ENCODE data around the gene GATA5.

GATA5 gene

DNA sequence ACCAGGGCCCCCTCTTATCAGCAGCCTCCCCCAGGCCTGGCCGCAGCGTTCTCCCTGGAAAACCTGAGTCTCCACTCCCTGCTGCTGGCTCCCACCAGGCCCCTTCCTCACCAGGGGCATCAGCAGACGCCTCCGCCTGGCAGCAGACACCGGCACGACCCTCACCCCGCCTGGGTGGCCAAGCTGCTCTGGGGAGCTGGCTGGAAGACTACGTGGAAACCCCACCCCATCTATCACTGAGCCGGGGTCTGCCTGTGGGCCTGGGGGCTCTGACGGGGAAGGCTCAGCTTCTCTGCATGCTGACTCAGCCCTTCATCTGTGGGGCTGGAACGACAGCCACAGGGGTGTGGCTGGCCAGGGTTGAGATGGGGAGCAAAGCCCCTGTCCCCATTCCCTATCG lies 29.3 kb downstream of the GATA5 start:
- in situ Hi-C loops (cut with HindIII; ENCODE audit: low sequenced_read_pairs), result no loop called here
- H3K4me3 ChIP-seq (ENCODE audit: low read depth, low read length), result no peak overlapping the region
- DNase-seq (ENCODE audit: low read depth, low spot score), result no peak
- TF ChIP-seq, protein P1, sequence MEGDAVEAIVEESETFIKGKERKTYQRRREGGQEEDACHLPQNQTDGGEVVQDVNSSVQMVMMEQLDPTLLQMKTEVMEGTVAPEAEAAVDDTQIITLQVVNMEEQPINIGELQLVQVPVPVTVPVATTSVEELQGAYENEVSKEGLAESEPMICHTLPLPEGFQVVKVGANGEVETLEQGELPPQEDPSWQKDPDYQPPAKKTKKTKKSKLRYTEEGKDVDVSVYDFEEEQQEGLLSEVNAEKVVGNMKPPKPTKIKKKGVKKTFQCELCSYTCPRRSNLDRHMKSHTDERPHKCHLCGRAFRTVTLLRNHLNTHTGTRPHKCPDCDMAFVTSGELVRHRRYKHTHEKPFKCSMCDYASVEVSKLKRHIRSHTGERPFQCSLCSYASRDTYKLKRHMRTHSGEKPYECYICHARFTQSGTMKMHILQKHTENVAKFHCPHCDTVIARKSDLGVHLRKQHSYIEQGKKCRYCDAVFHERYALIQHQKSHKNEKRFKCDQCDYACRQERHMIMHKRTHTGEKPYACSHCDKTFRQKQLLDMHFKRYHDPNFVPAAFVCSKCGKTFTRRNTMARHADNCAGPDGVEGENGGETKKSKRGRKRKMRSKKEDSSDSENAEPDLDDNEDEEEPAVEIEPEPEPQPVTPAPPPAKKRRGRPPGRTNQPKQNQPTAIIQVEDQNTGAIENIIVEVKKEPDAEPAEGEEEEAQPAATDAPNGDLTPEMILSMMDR (IDR thresholded peaks at IDR 0.05; ENCODE audit: low read depth, low read length), result no peak

DNA sequence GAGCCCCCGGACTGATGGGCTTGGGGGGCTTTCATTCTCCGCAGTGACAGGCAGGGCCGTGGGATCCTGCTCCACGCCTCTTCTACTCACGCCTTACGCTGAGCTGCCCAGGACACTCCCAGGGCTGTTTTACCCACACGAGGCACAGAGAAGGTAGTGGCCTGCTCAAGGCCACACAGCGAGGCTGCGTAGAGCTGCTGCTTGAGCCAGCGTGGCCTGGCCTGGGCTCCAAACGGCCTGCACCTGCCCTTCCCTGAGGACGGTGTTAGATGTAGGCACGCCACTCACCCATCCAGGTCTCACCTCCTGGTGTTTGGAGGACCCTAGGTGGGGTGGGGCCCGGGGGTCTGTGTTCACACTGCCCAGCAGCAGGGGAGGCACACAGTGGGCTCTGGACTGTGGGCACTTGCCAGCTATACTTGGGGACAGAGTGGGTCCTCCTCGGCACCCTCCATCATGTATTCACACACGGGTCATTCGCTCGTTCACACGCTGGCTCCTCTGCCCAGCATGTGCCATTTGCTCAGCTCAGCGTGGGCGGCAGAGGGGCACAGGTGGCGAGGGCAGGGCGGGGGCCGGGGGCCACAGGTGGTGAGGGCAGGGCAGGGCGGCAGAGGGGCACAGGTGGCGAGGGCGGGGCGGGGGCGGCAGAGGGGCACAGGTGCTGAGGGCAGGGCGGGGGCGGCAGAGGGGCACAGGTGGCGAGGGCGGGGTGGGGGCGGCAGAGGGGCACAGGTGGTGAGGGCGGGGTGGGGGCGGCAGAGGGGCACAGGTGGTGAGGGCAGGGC lies 30.0 kb downstream of the GATA5 start:
- DNase-seq (ENCODE audit: low read depth, low spot score), result no peak
- in situ Hi-C loops (cut with HindIII; ENCODE audit: low sequenced_read_pairs), result no loop called here
- H3K4me3 ChIP-seq (ENCODE audit: low read depth, low read length), result no peak overlapping the region
- TF ChIP-seq, protein P1 (IDR thresholded peaks at IDR 0.05; ENCODE audit: low read depth, low read length), result no peak

DNA sequence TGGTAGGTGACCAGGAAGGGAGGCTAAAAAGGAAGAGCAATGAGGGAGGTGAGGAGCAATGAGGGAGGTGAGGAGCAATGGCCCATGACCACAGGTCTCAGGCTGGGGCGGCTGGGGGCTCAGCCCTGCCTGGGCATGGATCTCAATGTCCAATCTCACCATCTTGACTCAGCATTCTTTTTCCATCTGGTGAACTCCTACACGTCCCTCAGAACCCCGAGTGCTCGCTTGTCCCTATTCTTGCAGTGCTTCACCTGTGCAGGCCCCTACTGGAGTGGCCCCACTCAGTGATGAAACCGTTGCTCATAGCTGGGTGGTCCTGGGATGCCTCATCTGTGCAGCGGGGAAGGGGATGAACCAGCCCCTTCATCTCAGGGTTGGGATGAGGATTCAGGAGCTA lies 31.5 kb downstream of the GATA5 start:
- DNase-seq (ENCODE audit: low read depth, low spot score), result no peak
- no peak overlapping the region for H3K4me3 ChIP-seq (ENCODE audit: low read depth, low read length)
- in situ Hi-C loops (cut with HindIII; ENCODE audit: low sequenced_read_pairs), result no loop called here
- TF ChIP-seq, protein P1 (IDR thresholded peaks at IDR 0.05; ENCODE audit: low read depth, low read length), result no peak

DNA sequence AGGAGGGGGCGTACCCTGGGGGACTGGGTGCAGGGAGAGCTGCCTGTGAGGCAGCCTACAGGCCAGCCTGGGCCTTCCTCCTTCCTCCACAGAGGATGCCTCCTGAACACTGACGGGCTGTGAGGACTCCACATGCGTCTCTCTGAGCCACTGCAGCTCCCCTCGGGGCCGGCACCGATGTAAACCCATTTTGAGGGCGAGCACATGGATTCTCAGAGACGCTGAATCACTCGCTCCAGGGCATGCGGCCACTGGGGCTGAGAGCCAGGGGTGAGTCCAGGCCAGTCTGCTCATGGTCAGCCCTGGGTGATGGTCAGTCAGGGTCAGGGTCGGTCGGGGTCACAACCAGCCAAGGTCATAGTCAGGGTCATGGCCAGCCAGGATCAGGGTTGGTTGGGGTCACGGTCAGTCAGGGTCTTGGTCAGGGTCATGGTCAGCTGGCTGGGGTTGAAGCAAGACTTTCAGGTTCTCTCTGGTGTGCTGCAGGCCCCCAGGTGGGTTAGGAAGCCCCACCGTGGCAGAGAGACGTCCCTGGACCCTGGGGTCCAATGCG lies 33.7 kb downstream of the GATA5 start:
- DNase-seq (ENCODE audit: low read depth, low spot score), result no peak
- in situ Hi-C loops (cut with HindIII; ENCODE audit: low sequenced_read_pairs), result no loop called here
- no peak overlapping the region for H3K4me3 ChIP-seq (ENCODE audit: low read depth, low read length)
- TF ChIP-seq, protein P1 (IDR thresholded peaks at IDR 0.05; ENCODE audit: low read depth, low read length), result no peak

DNA sequence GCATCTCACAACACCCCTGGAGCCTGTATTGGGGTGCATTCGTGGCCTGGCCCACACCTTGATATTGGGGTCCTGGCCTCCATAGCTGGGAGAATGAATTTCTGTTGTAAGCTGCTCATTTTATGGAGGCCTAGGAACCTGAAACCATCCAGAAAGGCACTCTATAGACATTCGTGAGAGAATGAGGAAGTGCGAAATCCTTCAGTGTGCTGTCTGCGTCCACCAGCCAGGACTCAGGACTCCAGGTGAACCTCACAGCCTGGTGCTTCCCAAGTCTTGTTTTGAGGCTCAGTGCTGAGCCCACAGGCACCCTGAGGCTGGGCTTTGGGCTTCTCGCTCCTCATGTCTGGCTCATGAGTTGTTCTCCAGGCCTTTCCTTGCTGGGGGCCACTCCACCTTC lies 36.6 kb downstream of the GATA5 start:
- H3K4me3 ChIP-seq (ENCODE audit: low read depth, low read length), result no peak overlapping the region
- in situ Hi-C loops (cut with HindIII; ENCODE audit: low sequenced_read_pairs), result no loop called here
- no peak for DNase-seq (ENCODE audit: low read depth, low spot score)
- TF ChIP-seq, protein P1 (IDR thresholded peaks at IDR 0.05; ENCODE audit: low read depth, low read length), result no peak

DNA sequence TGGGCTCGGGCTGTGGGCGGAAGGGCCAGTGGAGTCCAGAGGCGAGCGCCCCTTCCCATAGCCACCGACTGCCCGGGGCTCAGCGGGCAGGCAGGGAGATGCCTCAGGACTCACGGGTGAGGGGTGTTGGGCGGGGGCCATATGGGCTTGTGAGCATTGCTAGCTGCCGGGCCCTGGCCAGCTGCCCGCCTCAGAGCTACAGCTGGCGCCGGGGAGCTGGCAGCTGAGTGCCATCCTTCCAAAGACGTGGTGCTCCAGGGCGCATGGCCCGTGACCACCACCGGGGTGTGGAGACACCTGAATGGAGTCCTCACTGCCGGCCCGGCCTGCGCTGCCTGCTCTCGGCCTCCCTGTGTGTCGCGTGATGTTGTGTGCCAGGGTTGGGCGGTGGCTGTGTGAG lies 37.9 kb downstream of the GATA5 start:
- no peak for DNase-seq (ENCODE audit: low read depth, low spot score)
- in situ Hi-C loops (cut with HindIII; ENCODE audit: low sequenced_read_pairs), result no loop called here
- TF ChIP-seq, protein P1 (IDR thresholded peaks at IDR 0.05; ENCODE audit: low read depth, low read length), result no peak
- no peak overlapping the region for H3K4me3 ChIP-seq (ENCODE audit: low read depth, low read length)
